Left kidney (tissue), 2 donors: Measurements from ENCODE around the gene MAPRE3. TPM values are rescaled to one million over a fixed set of nuclear protein-coding genes. Genes with fewer than 3 reads are reported as not detected.
"Not testable (repeated sequence)": the region's sequence is repeated elsewhere in the genome, so short reads cannot be mapped to it uniquely, and the experiment has no call there.

Experiments
- DNase-seq: peaks from one replicate; pipeline ENCODE4 v3.0.0-alpha.2; 2013
- polyA plus RNA-seq: library from polyadenylated mRNA; unstranded; fragments of 120-200 nt; gene quantifications from one replicate; pipeline ENCODE4 v1.2.1, GENCODE V29; 2013; ENCODE audit not compliant: insufficient read length

MAPRE3 gene
- polyA plus RNA-seq, 1 donor = 12.2 TPM

DNA sequence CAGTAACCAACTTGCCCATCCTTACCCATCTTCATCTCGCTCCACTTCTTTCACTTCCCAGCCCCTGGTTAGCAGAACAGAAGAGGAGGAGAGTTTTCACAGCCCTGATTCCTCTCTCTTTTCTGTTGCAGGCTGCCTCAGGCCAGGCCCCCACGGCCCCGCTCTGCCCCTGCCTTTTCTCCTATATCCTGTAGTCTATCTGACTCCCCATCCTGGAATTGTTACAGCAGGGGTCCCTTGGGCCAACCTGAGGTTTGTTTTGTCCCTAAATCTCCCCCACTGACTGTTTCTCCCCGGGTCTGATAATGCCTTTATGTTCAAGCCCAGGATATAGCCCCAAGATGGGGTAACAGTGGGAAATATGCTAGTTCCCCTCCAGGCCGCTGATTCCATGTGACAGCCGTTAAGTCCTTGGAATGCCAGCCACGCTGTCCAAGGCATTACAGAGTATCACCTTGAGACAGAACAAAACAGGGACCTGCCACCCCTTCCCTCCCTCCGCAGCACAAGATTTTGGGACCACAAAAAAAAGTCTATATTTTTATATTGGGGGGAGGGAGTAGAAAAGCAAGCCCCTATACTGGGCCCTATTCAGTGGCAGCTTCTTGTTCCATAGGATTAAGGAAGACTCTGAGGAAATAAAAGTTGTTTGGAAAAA, 99.7 kb downstream of the MAPRE3 start:
- DNase-seq = no peak

DNA sequence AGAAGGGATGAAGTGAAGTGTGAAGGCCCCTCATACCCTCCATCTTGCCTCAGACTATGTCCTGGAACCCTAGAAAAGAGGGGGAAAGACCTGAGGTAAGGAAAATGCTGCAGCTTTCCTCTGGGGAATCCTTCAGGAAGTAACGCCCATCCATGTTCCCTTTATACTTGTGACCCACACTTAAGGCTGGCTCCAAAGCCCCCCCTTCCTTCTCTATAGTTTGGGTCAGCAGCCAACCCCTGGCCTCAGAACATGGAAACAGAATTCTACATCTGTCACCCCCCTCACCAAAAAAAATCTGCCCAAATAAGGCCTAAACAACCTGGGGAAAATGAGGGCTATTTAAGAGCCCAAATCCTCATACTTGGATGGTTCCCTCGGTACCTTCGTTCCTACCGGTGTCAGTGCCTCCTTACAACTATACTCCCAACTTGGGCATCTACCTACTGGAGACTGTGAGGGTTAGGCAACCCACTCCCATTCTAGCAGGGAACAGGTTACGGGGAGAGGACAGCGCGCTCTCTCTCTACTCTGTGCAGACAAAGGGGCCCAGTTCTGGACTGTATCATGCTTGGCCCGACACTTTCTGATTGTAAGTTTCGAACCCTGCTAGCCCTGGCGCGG, 100.3 kb downstream of the MAPRE3 start:
- no peak for DNase-seq

DNA sequence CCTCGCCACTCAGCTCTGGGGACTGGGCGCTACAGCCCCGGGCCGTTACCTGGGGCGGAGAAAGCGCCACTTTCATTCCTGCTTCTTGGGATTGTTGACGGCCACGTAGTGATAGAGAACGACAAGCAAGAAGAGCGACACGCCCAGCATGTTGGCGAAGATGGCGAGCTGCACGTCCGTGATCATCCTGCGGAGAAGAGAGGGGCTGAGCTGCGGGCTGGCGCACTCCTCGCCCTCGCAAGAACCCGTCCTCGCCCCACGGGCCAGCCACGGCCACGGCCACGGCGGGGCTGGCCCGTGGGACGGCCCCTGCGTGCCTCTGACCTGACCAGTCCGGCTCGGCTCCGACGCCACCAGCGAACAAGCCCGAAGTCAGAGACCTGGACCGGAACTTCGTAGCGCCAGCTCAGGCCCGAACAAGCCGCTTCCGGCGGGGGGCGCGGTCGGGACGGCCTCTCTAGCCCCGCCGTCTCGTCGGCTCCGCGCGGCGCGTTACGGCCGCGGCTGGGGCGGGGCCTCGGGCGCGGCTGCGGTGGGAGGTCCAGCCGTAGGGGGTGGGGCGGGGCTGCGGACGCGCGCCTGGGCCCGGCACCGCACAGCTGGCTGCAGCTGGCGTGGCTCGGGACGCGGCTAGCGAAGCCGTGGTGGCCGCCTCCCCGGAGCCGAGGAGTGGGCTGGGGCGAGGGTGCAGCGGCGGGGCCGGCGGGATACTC, 101.0 kb downstream of the MAPRE3 start, which contains the start of gene OST4:
TSS of gene OST4 (minus strand) at position 378 of the 713 bp plus-strand sequence.
- peak; percentile 93 for DNase-seq

DNA sequence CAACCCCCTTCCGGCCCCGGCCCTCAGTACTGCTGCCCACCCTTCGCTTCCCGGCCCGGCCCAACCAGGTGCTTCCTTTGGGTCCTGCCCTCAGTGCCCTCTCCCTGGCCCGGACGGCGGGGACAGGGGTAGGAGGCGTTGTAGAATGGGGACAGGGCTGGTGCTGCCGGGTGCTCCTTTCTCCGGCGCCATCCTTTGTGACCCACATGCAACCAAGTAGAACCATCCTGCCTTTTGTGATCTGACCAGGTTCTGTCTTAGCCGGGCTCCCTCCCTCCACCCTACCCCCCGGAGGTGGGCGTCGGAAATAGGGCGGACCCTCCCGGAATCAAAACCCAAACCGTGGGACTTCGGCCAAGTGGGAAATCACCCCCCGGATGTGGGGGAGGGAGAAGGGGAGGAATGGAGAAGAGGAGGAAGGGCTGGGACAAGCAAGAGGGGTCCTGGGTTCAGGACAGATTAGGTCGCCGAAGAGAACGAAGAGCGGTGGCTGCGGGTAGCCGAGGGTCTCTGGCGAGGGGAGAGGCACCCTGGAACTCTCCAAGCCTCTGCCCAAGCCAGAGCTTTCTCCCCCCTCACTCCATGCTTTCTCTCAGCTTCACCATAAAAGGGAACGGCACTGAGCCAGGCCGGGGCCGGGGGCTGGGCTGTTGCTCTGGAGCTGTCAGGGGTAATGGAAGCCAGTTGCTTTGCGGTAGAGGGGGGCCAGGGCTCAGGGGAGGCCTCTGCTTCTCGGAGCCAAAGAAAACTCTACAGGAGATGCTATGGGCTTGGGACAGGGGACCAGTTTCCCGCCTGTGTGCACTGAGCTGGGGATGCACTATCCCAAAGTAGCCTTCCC, 101.8 kb downstream of the MAPRE3 start:
- DNase-seq = peak; percentile 87

DNA sequence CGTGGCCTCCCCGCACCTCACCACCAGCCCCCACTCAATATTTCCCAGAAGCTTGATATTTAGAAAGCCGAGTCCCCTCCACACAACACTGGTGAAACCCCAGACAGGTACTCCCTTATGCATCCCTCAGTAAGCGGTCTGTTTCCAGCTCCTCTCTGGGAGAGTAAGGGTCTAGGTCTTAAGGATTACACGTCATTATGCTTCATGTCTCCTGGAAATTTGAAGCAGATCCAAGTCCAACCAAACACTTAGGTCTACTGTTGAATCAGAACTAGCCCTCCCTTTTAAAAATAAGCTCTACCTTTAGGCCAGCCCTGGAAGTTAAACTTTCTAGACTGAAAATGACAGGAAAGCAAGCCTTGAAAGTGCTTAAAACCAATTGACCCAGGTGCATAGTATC, 102.5 kb downstream of the MAPRE3 start:
- DNase-seq = no peak

DNA sequence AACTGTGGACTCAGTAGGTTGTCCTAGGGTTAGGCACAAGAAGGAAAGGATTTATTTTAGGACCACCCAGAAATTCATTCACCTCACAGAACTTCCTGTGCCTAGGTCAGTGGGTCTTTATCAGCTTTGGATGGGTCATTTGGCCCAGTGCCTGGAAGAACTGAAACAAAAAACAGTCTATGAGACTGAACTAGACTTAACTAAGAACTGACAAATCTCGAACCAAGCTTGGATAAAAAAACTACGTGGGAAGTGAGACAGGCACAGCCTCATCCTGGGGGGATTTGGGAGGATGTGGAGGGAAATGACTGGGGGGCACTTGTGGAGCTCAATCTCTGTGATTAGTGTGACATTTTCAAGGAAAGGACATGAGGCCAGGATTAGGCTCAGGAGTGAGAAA, 103.3 kb downstream of the MAPRE3 start:
- DNase-seq = no peak

DNA sequence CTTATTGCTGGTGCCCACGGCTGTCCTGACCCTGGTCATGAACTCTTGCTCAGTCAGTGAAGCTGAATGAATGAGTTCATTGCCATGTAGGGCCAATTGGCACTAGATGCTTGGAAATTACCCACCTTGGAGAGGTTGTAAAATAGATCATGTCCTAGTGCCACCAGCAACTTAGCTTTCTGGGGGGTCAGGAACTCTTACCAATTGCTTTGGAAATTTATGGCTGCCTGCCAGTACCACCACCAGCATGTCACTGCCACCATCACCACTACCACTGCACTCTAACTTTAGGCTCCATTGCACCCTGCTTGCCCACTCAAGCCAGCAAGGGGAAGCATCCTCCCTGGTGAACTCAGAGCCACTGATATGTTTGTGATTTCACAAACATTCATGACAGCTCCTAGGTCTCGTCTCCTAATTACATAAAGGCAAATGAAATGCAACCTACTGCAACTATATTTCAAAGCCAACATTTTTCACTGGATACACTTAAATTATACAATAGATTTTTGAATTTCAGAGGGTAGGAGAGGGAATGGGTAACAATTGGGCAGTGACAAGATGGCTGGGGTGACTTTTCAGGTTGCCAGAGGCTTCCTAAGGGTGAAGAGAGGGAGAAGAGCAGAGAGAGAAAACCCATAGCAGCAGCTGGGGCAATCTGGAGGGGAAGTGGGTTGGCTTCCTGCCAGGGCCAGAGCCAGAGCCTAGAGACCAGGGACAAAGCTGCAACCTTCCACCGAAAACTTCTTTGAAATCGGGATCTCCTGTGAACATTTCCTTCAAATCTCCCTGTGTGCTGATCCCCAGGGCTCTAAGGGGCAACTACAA, 104.5 kb downstream of the MAPRE3 start:
- no peak for DNase-seq

DNA sequence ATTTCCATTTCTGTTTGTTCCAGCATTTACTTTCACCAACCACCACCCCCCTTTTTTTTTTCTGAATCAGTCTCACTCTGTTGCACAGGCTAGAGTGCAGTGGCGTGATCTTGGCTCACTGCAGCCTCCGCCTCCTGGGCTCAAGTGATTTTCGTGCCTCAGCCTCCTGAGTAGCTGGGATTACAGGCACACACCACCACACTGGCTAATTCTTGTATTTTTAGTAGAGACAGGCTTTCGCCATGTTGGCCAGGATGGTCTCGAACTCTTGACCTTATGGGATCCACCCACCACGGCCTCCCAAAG, 105.1 kb downstream of the MAPRE3 start:
- DNase-seq = not testable (repeated sequence)

DNA sequence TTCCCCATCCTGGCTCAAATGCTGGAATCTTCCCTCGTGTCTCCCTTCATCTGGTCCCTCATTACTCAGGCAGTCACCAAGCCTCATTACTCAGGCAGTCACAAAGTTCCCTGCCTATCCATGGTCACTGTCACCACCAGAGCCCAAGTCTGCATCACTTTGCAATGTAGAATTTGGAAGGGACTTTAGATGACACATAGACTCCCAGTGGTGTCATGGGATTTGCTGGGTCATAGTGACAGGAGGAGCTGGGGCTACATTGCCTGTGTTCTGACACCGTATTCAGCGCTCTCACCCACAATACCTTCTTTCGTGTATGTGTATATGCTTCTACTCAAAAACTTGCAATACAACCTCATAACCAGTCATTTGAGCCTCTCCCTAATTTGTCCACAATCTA, 105.9 kb downstream of the MAPRE3 start:
- no peak for DNase-seq

Other genes with a start within 250 kb of the MAPRE3 start
- gene SLC35F6, start 206.4 kb upstream of the MAPRE3 start, polyA plus RNA-seq = 15.8 TPM
- 20.7 TPM for gene CENPA, start 184.6 kb upstream of the MAPRE3 start, polyA plus RNA-seq
- 6.8 TPM for gene DPYSL5, start 122.5 kb upstream of the MAPRE3 start, polyA plus RNA-seq
- 68.9 TPM for gene TMEM214, start 62.3 kb downstream of the MAPRE3 start, polyA plus RNA-seq
- 66.9 TPM for gene AGBL5, start 81.0 kb downstream of the MAPRE3 start, polyA plus RNA-seq
- gene OST4, start 101.0 kb downstream of the MAPRE3 start, polyA plus RNA-seq = 205 TPM
- 57.7 TPM for gene EMILIN1, start 108.0 kb downstream of the MAPRE3 start, polyA plus RNA-seq
- gene KHK, start 116.1 kb downstream of the MAPRE3 start, polyA plus RNA-seq = 47.9 TPM
- gene CGREF1, start 148.5 kb downstream of the MAPRE3 start, polyA plus RNA-seq = 5.4 TPM
- gene ABHD1, start 153.2 kb downstream of the MAPRE3 start, polyA plus RNA-seq = 1.4 TPM
- 49.3 TPM for gene PREB, start 164.0 kb downstream of the MAPRE3 start, polyA plus RNA-seq
- not detected for gene PRR30, start 168.8 kb downstream of the MAPRE3 start, polyA plus RNA-seq
- 0.50 TPM for gene TCF23, start 178.4 kb downstream of the MAPRE3 start, polyA plus RNA-seq
- 147 TPM for gene ATRAID, start 241.4 kb downstream of the MAPRE3 start, polyA plus RNA-seq
- 48.6 TPM for gene SLC5A6, start 241.6 kb downstream of the MAPRE3 start, polyA plus RNA-seq
- gene CAD, start 246.7 kb downstream of the MAPRE3 start, polyA plus RNA-seq = 54.3 TPM